K562 (cell line): ENCODE data around the gene TELO2. TPM values are rescaled to one million over a fixed set of nuclear protein-coding genes. Genes with fewer than 3 reads are reported as not detected.

Source experiments
- AFF1 ChIP-seq, 2 experiments: fragments of 450-650 bp; IDR thresholded peaks; 2 replicates each; pipeline ENCODE4 v1.6.1; 2018; ENCODE audit warnings: mild to moderate bottlenecking in 2 of 2, low read depth in 1 of 2; ENCODE audit not compliant: partially characterized antibody in 2 of 2
- BHLHE40 ChIP-seq: IDR thresholded peaks from 2 replicates; pipeline ENCODE4 v1.6.1; 2011; ENCODE audit warnings: low read length, improper control_type of control experiment
- CEBPB ChIP-seq: fragments of 450-650 bp; IDR thresholded peaks from 2 replicates; pipeline ENCODE4 v1.6.1; 2016; ENCODE audit warnings: missing genetic modification characterization, missing compliant biosample characterization
- EHMT2 ChIP-seq: fragments of 450-650 bp; IDR thresholded peaks from 2 replicates; pipeline ENCODE4 v1.6.1; 2018; ENCODE audit warnings: antibody characterized with exemption
- GATA2 ChIP-seq: sonication (generic); formaldehyde crosslinking; IDR thresholded peaks from 2 replicates; pipeline ENCODE4 v1.4.0; 2020; ENCODE audit warnings: mild to moderate bottlenecking, missing genetic modification reagents
- HDAC1 ChIP-seq, 2 experiments: fragments of 450-650 bp; IDR thresholded peaks; 2 replicates each; pipeline ENCODE4 v1.6.1; 2016 to 2017; ENCODE audit warnings: inconsistent platforms in 1 of 2, mild to moderate bottlenecking in 1 of 2, moderate library complexity in 1 of 2
- HIVEP1 ChIP-seq: fragments of 250-450 bp; sonication (Bioruptor Pico); IDR thresholded peaks from 2 replicates; pipeline ENCODE4 v1.4.0; 2020; ENCODE audit warnings: mild to moderate bottlenecking
- KDM1A ChIP-seq, 2 experiments: fragments of 450-650 bp; IDR thresholded peaks; 2 replicates each; pipeline ENCODE4 v1.6.1; 2016; ENCODE audit warnings: mild to moderate bottlenecking in 2 of 2
- NCOA2 ChIP-seq, 2 experiments: fragments of 450-650 bp; IDR thresholded peaks; 2 replicates each; pipeline ENCODE4 v1.6.1; 2018; ENCODE audit warnings: mild to moderate bottlenecking in 2 of 2, moderate library complexity in 1 of 2; ENCODE audit not compliant: partially characterized antibody in 2 of 2
- NR2F6 ChIP-seq: fragments of 450-650 bp; formaldehyde crosslinking; IDR thresholded peaks from 2 replicates; pipeline ENCODE4 v1.4.0; 2020; ENCODE audit warnings: mild to moderate bottlenecking
- POLR2G ChIP-seq: fragments of 200-400 bp; formaldehyde crosslinking; IDR thresholded peaks from 2 replicates; pipeline ENCODE4 v1.6.1; 2017; ENCODE audit warnings: low read depth, mild to moderate bottlenecking, antibody characterized with exemption, low read length, moderate library complexity
- RFX1 ChIP-seq: fragments of 450-650 bp; IDR thresholded peaks from 2 replicates; pipeline ENCODE4 v1.6.1; 2016; ENCODE audit warnings: mild to moderate bottlenecking, moderate library complexity
- SMAD1 ChIP-seq: fragments of 150-350 bp; IDR thresholded peaks from 2 replicates; pipeline ENCODE4 v1.6.1; 2014; ENCODE audit warnings: low read length, low read depth; ENCODE audit not compliant: partially characterized antibody
- SMARCA4 ChIP-seq: fragments of 450-650 bp; IDR thresholded peaks from 2 replicates; pipeline ENCODE4 v1.6.1; 2016
- TCF3 ChIP-seq: sonication (generic); formaldehyde crosslinking; IDR thresholded peaks from 2 replicates; pipeline ENCODE4 v1.4.0; 2020; ENCODE audit warnings: mild to moderate bottlenecking, missing genetic modification reagents
- TEAD1 ChIP-seq, 2 experiments: fragments of 450-650 bp in 1 of 2; sonication (generic) in 1 of 2; formaldehyde crosslinking; IDR thresholded peaks; 2 replicates each; pipeline versions ENCODE4 v1.4.0 to v1.8.0; 2020 to 2022; ENCODE audit warnings: mild to moderate bottlenecking in 2 of 2, missing genetic modification reagents in 1 of 2
- USF1 ChIP-seq: sonication (generic); formaldehyde crosslinking; IDR thresholded peaks from 2 replicates; pipeline ENCODE4 v1.9.0; 2022; ENCODE audit warnings: mild to moderate bottlenecking, missing genetic modification reagents
- ZBTB43 ChIP-seq: sonication (generic); formaldehyde crosslinking; IDR thresholded peaks from 2 replicates; pipeline ENCODE4 v1.8.0; 2023; ENCODE audit warnings: mild to moderate bottlenecking, missing genetic modification reagents
- ZNF324 ChIP-seq: fragments of 250-450 bp; sonication (Bioruptor Pico); IDR thresholded peaks from 2 replicates; pipeline ENCODE4 v1.4.0; 2020; ENCODE audit warnings: mild to moderate bottlenecking
- ZNF655 ChIP-seq: fragments of 250-450 bp; sonication (Bioruptor Pico); IDR thresholded peaks from 2 replicates; pipeline ENCODE4 v1.5.0; 2021
- ZSCAN29 ChIP-seq: fragments of 450-650 bp; IDR thresholded peaks from 2 replicates; pipeline ENCODE4 v1.6.1; 2017
- ZZZ3 ChIP-seq: fragments of 450-650 bp; IDR thresholded peaks from 2 replicates; pipeline ENCODE4 v1.6.1; 2016; ENCODE audit warnings: antibody characterized with exemption, mild to moderate bottlenecking, moderate library complexity
- polyA plus RNA-seq, 8 experiments: library from polyadenylated mRNA; depleted of rRNA in 4 of 8; stranded (reverse) in 5 of 8; unstranded in 3 of 8; fragments of >200 nt; fragmentation: Nextera tagmentation in 2 of 8; fragmentation: Illumina TruSeq in 1 of 8; extraction: Ambion mirVana in 2 of 8; extraction: Trizol in 1 of 8; gene quantifications; 2 replicates each; pipeline versions ENCODE4 v1.2.1 to v1.2.3, GENCODE V29; 2011 to 2014; ENCODE audit warnings: inconsistent platforms in 1 of 8, missing spikeins in 1 of 8
- total RNA-seq, 7 experiments: library from RNA; depleted of rRNA in 6 of 7; stranded (reverse); fragments of >200 nt in 6 of 7; fragmentation: Illumina TruSeq in 2 of 7; extraction: Trizol in 2 of 7; gene quantifications; 2 replicates each; pipeline versions ENCODE4 v1.2.1 to v1.2.3, GENCODE V29; 2011 to 2021; ENCODE audit warnings: low replicate concordance in 1 of 7

The TELO2 gene
- total and polyA plus RNA-seq, 9 of the 15 experiments (the other 6 are each of a cell fraction or from before 2014, with no cell fraction given), result 0.51 to 91.8 (median 14.5) TPM

DNA sequence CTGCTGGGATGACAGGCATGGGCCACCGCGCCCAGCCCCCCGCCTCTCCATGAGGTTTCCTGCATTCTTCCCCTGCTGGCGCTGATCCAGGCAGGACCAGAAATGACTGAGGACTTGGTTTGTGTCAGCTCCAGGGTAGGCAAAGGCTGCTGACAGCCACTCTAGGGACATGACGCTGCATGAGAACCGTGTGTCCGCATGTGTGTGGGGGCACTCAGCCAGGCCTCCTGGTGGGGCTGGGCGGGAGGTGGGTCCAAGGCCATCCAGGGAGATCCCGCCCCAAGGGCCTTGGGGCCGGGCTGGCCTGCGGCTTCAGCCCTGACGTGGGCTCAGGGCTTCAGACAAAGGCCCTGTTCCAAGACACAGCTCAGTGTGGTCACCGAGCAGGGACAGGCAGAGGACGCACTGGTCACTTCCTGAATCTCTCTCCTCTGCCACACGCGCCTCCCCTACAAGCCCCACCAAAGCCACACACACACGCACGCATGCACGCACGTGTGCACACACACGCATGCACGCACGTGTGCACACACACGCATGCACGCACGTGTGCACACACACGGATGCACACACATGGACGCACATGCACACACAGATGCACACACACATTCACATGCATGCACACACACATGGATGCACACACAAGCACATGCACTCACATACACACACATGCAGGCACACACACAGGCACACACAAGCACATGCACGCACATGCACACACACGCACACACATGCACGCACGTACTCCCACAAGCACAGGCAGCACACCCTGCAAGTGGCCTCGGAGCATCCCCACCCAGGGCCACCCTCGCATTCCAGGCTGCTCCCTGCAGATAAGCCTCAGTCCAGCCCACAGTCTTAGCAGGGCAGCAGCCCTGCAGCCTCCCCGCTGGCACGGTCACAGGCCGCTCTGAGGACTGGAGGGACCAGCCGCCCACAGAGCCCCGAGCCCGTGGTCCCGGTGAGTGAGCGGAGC, 35.0 kb downstream of the TELO2 start (continued):
- TF ChIP-seq POLR2G (peak; percentile 37), BHLHE40 (peak; percentile 48; the same call in 1 of the 2 replicates), SMARCA4 (no peak), NCOA2 (IDR thresholded peaks at IDR 0.05; ENCODE audit: partially characterized antibody in 2 of 2) (no peak), SMAD1 (no peak), GATA2 (CRISPR knock-in tag) (no peak), KDM1A (IDR thresholded peaks at IDR 0.05) (peak in 1 of 2 experiments; percentile 99; a peak in 2 of 4 replicates), TCF3 (CRISPR knock-in tag) (peak; percentile 78), ZNF655 (CRISPR knock-in tag) (no peak), ZSCAN29 (no peak), HDAC1 (IDR thresholded peaks at IDR 0.05) (peak in 1 of 2 experiments; percentile 77; a peak in 2 of 4 replicates), ZBTB43 (peak; percentile 100), HIVEP1 (CRISPR knock-in tag) (no peak), ZNF324 (CRISPR knock-in tag) (no peak), CEBPB (tag) (no peak), EHMT2 (no peak), AFF1 (IDR thresholded peaks at IDR 0.05; ENCODE audit: low read depth in 1 of 2, partially characterized antibody in 2 of 2) (no peak), RFX1 (no peak), ZZZ3 (no peak), NR2F6 (CRISPR knock-in tag) (no peak), USF1 (CRISPR knock-in tag) (peak; percentile 65; the same call in 1 of the 2 replicates), TEAD1 (CRISPR knock-in tag; IDR thresholded peaks at IDR 0.05) (peak in 1 of 2 experiments; percentile 97; a peak in 2 of 4 replicates)
